ENCODE results near the gene GNS.
"Not testable (repeated sequence)": the region's sequence is repeated elsewhere in the genome, so short reads cannot be mapped to it uniquely, and the experiment has no call there.

GNS gene

DNA sequence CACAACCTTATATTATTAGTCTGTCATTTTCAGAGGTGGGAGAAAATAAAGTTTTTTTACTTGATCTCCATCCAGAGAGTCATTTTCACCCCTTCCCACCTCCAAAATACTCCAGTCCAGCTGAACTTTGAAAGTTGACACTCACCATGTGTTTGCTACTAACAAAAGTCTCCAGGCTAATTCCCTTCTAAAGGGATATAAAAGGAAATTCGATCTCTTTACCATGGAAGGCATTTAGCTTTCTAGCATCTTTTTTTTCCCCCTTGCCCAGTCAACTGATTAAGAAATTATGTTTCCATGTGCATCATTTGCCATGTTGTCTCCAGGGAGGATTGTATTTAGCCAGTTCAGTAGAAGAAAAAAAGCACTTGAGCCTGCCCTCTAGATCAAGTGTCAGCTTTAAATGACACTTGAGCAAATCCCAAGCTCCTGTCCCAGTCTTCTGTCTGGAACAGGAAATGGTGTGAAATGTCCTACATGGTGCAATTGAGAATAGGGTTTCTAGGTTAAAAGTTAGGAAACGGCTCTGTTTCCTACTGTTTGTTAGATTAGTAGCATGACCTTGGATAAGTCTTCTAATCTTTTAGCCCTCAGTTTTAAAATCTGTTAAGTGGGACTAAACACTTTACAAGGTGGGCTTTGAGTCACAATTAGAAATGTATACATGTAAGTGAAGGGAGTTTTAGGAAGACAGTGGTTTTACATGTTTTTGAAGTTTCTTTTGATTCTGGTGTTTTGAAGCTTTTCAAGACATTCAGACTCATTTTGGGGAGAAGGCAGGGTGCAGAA lies 67.2 kb downstream of the GNS start:
- H3K36me3 Mint-ChIP-seq, result peaks cover 34% of the 10 kb centered on the region
- no peaks in the 10 kb centered on the region for H3K27me3 Mint-ChIP-seq
- ATAC-seq (ENCODE audit: low read depth) (no peak), DNase-seq (ENCODE audit: low spot score in 2 of 2) (no peak)
- H3K9me3 Mint-ChIP-seq, result no peaks in the 10 kb centered on the region
- H3K4me3 Mint-ChIP-seq, result no peak overlapping the region
- peak overlapping the region; percentile 89 for H3K27ac Mint-ChIP-seq
- peaks cover 20% of the 10 kb centered on the region for H3K4me1 Mint-ChIP-seq

DNA sequence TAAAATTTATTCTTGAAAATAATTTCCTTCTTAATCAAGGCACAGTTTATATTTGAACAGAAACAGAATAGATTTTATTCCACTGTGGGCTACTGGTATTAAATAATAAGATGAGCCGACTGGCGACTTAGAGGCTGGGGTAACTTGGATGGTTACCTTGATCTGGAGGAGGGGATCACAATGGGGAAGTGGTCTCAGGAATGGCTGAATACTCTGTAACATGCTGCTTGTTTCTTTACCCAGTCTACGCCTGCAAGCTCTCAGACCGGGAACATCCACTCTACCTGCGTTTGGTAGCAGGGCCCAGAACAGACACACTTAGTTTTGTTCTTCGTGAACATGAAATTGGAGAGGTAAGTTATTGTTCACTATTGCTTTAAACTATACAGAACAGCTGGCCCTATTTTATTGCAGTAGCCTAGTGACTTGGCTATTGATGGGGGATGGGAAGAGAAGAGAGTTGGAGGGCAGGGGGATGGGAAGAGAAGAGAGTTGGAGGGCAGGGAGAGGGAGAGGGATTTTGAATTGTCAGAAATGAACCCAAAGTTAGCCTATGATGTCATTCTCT lies 67.9 kb downstream of the GNS start:
- Mint-ChIP-seq H3K4me1 (peaks cover 20% of the 10 kb centered on the region), H3K9me3 (no peaks in the 10 kb centered on the region), H3K27ac (peak overlapping the region; percentile 89), H3K27me3 (no peaks in the 10 kb centered on the region), H3K36me3 (peaks cover 36% of the 10 kb centered on the region), H3K4me3 (no peak overlapping the region)
- DNase-seq (ENCODE audit: low spot score in 2 of 2) (no peak), ATAC-seq (ENCODE audit: low read depth) (no peak)

DNA sequence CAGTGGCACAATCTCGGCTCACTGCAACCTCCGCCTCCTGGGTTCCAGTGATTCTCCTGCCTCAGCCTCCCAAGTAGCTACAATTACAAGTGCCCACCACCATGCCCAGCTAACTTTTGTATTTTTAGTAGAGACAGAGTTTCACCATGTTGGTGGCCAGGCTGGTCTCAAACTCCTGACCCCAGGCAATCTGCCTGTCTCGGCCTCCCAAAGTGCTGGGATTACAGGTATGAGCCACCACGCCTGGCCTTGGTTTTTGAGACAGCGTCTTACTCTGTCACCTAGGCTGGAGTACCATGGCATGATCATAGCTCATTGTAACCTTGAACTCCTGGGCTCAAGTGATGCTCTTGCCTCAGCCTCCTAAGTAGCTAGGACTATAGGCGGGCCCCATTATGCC lies 69.0 kb downstream of the GNS start:
- not testable (repeated sequence) for DNase-seq (ENCODE audit: low spot score in 2 of 2)
- peaks cover 14% of the 10 kb centered on the region for H3K4me1 Mint-ChIP-seq

DNA sequence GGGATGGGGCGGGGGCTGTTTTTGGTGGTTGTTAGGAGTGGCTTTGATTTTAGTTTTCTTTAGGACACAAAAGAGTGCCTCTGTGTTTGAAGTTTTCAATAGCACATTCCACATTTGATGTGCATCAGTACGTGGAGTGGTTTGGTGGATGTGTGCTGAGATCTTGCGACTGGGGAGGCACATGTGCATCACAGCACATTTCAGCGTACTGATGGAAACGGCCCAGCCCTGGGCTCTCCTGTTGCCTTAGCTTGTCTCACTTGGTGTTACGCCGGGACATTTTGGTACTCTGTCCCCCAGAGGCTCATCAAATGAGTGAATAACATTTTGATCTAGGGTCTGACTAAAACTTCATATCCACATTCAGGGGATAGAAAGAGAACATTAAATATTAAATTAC lies 70.5 kb downstream of the GNS start:
- H3K4me3 Mint-ChIP-seq, result no peak overlapping the region
- peak overlapping the region; percentile 35 for H3K27ac Mint-ChIP-seq
- peaks cover 8% of the 10 kb centered on the region for H3K4me1 Mint-ChIP-seq
- peaks cover 26% of the 10 kb centered on the region for H3K36me3 Mint-ChIP-seq
- ATAC-seq (ENCODE audit: low read depth) (no peak), DNase-seq (ENCODE audit: low spot score in 2 of 2) (no peak)
- no peaks in the 10 kb centered on the region for H3K9me3 Mint-ChIP-seq
- H3K27me3 Mint-ChIP-seq, result no peaks in the 10 kb centered on the region

More for the DNA sequence above, 69.0 kb downstream of the GNS start:
- H3K27ac Mint-ChIP-seq; H3K27me3 Mint-ChIP-seq; ATAC-seq (ENCODE audit: low read depth); H3K9me3 Mint-ChIP-seq; H3K4me3 Mint-ChIP-seq: not testable (repeated sequence)
- H3K36me3 Mint-ChIP-seq, result peaks cover 31% of the 10 kb centered on the region

DNA sequence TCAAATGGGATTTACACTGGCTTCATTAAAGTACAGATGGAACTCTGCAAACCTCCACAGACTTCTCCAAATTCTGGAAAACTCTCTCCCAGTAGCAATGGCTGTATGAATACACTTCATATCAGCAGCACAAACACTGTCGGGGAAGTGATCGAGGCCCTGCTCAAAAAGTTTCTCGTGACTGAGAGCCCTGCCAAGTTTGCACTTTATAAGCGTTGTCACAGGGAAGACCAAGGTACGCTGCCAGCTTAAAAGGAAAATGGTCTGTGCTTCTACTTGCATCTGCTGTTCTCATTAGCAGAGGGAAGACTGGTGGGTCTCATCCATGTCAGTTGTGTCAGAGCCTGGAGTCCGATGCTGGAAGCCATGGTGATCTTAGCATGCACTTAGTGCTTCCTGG lies 71.0 kb downstream of the GNS start:
- H3K4me3 Mint-ChIP-seq, result no peak overlapping the region
- peaks cover 12% of the 10 kb centered on the region for H3K4me1 Mint-ChIP-seq

DNA sequence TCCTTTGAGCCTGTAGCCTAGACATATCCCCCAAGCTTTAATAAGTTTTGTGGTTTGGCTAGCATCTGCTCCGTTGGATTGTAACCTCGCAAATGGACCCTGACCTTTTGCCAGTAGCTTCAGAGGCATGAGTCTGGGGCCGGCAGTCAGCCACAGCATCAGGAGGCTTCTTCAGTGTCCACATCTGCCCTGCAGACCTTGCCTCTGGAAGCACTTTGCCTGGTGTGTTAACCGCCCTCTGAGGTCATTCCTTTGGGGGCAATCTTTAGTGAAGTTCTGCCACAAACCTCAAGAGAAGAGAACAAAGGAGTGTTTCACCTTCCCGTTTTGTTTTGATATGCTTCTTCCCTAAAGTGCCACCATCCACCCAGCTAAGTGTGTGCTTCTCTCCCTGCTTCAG lies 71.4 kb downstream of the GNS start:
- H3K9me3 Mint-ChIP-seq, result no peaks in the 10 kb centered on the region
- H3K4me1 Mint-ChIP-seq, result peaks cover 16% of the 10 kb centered on the region
- H3K36me3 Mint-ChIP-seq, result peaks cover 23% of the 10 kb centered on the region
- DNase-seq (ENCODE audit: low spot score in 2 of 2), result no peak
- no peaks in the 10 kb centered on the region for H3K27me3 Mint-ChIP-seq
- peak overlapping the region; percentile 50 for H3K27ac Mint-ChIP-seq
- H3K4me3 Mint-ChIP-seq, result no peak overlapping the region
- no peak for ATAC-seq (ENCODE audit: low read depth)

More for the DNA sequence above, 71.0 kb downstream of the GNS start:
- H3K27me3 Mint-ChIP-seq, result no peaks in the 10 kb centered on the region
- DNase-seq (ENCODE audit: low spot score in 2 of 2) (no peak), ATAC-seq (ENCODE audit: low read depth) (no peak)
- no peaks in the 10 kb centered on the region for H3K9me3 Mint-ChIP-seq
- H3K36me3 Mint-ChIP-seq, result peaks cover 26% of the 10 kb centered on the region
- peak overlapping the region; percentile 35 for H3K27ac Mint-ChIP-seq

DNA sequence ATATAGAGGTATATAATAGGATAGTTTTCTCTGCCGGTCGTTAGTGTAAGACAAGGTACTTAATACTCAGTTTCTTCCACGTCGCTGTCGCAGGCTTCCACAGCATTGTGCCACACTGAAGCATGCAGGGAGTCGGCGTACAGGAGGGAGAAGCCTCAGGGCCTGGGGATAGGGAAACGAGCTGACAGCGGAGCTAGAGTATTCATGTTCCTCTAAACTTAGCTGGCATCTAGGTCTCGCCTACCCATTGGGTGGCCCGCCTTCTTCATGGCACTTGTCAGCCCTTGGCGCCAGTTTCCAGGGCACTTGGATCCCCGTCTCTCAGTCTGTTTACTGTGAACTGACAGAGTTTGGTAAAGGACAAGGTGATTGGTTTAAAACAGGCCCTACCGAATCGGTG lies 73.6 kb downstream of the GNS start:
- Mint-ChIP-seq H3K9me3 (no peaks in the 10 kb centered on the region), H3K27me3 (no peaks in the 10 kb centered on the region), H3K4me3 (no peak overlapping the region), H3K27ac (peak overlapping the region; percentile 53), H3K4me1 (peaks cover 25% of the 10 kb centered on the region), H3K36me3 (peaks cover 13% of the 10 kb centered on the region)
- no peak for DNase-seq (ENCODE audit: low spot score in 2 of 2)
- ATAC-seq (ENCODE audit: low read depth), result no peak

DNA sequence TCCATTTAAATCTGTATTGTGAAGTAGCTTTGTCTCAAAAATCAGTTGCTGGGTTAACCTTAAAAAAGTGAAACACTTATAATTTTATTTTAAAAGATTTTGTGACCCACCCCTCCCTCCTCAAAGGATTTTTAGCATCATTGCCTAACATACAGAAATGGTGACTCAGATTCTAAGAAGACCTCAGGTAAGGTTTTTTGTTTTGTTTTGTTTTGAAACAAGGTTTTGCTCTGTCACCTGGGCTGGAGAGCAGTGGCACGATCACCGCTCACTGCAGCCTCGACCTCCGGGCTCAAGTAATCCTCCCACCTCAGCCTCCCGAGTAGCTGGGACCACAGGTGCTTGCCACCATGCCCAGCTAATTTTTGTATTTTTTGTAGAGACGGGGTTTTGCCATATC lies 74.2 kb downstream of the GNS start:
- Mint-ChIP-seq H3K36me3 (peaks cover 13% of the 10 kb centered on the region), H3K27me3 (no peaks in the 10 kb centered on the region), H3K4me3 (no peak overlapping the region), H3K4me1 (peaks cover 25% of the 10 kb centered on the region), H3K27ac (peak overlapping the region; percentile 53), H3K9me3 (no peaks in the 10 kb centered on the region)
- ATAC-seq (ENCODE audit: low read depth) (no peak), DNase-seq (ENCODE audit: low spot score in 2 of 2) (no peak)

DNA sequence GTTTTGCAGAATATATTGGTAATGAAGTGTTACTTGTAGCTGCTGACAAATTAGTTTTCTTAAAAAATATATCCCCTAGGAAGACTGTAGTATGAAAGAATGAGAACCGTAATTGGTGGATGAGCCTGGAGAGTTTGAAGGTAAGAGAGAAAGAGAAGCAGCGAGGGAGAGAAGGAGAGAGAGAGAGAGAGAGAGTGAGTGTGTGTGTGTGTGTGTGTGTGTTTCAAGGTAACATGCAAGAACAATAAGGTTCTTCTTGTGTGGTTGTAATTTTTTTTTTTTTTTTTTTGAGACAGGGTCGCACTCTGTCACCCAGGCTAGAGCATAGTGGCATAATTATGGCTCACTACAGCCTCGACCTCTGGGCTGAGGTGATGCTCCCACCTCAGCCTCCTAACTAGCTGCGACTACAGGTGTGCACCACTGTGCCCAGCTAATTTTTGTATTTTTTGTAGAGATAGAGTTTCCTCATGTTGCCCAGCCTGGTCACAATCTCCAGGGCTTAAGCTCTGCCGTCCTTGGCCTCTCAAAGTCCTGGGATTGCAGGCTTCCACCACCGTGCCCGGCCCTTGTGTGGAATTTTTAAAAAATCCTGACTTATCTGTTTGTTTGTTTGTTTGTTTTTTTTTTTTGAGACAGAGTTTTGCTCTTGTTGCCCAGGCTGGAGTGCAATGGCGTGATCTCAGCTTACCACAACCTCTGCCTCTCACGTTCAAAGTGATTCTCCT lies 75.2 kb downstream of the GNS start:
- peaks cover 32% of the 10 kb centered on the region for H3K4me1 Mint-ChIP-seq
- no peak for ATAC-seq (ENCODE audit: low read depth)
- peak overlapping the region; percentile 78 for H3K27ac Mint-ChIP-seq
- no peak for DNase-seq (ENCODE audit: low spot score in 2 of 2)
- no peaks in the 10 kb centered on the region for H3K9me3 Mint-ChIP-seq
- H3K4me3 Mint-ChIP-seq, result no peak overlapping the region
- H3K36me3 Mint-ChIP-seq, result peaks cover 12% of the 10 kb centered on the region
- no peaks in the 10 kb centered on the region for H3K27me3 Mint-ChIP-seq

DNA sequence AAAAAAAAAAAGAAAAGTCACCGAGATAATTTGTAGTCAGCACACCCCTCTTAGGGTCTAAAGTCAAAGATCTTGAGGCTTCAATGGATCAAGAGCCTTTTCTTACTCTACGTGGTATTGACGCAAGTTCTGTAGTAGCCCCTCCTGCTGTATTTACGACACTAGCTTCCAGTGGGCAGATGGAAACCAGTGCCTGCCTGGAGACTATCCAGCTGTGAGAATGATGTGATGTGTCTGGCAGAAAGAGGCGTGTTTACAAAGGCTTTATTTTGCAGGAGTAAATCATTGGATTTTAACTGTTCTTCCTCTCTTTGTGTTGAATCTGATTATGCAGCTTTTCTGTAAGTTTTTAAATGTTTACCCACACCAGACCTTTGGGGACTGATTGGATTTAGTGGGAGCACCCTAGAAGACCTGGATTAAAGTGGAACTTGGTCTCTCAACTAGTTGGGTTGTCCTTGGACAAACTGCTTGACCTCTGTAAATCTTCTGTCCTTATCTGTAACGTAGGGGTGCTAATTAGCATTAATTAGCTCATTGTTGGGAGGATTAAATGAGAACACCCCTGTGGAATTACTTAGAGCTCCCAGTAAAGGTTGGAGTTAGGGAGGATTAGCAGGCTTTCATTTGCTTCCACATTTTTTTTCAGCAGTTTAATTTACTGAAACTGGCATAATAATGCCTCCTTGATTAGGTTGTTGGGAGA lies 76.5 kb downstream of the GNS start:
- Mint-ChIP-seq H3K27ac (peak overlapping the region; percentile 78), H3K9me3 (no peaks in the 10 kb centered on the region), H3K36me3 (peaks cover 10% of the 10 kb centered on the region), H3K4me3 (no peak overlapping the region), H3K27me3 (no peaks in the 10 kb centered on the region), H3K4me1 (peaks cover 37% of the 10 kb centered on the region)
- no peak for ATAC-seq (ENCODE audit: low read depth)
- DNase-seq (ENCODE audit: low spot score in 2 of 2), result no peak

DNA sequence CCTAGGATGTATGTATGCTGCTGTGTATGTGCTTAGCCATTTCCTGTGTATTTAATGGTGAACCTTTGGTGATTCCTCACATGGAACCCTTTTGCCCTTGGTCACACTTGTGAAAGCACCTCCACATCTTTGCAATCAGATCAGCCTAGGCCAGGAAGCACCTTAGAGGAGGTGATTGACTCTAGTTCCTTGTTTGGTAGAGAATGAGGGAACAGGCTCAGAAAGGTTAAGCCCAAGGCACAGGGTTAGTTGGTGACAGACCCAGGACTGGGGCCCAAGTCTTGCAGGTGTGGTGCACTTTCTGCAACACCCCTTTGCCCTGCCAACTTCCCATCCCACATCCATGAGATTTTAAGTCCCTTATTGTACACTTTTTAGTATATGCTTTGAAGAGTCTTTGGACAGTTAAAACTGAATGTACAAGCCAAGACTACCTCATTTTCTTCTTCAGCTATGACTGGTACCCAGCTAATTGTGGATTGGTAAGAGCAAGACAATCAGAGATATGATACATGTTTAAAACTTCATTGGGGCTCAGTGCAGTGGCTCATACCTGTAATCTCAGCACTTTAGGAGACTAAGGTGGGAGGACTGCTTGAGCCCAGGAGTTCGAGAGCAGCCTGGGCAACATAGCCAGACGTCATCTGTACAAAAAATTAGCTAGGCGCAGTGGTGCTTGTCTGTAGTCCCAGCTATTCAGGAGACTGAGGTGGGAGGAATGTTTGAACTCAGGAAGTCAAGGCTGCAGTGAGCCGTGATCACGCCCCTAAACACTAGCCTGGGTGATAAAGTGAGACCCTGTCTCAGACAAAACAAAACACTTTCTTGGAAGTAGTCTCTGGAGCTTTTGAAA lies 77.8 kb downstream of the GNS start:
- Mint-ChIP-seq H3K27ac (peak overlapping the region; percentile 93), H3K9me3 (no peaks in the 10 kb centered on the region), H3K4me3 (peak overlapping the region; percentile 54), H3K27me3 (no peaks in the 10 kb centered on the region), H3K4me1 (peaks cover 46% of the 10 kb centered on the region), H3K36me3 (peaks cover 7% of the 10 kb centered on the region)
- no peak for ATAC-seq (ENCODE audit: low read depth)
- DNase-seq (ENCODE audit: low spot score in 2 of 2), result no peak

DNA sequence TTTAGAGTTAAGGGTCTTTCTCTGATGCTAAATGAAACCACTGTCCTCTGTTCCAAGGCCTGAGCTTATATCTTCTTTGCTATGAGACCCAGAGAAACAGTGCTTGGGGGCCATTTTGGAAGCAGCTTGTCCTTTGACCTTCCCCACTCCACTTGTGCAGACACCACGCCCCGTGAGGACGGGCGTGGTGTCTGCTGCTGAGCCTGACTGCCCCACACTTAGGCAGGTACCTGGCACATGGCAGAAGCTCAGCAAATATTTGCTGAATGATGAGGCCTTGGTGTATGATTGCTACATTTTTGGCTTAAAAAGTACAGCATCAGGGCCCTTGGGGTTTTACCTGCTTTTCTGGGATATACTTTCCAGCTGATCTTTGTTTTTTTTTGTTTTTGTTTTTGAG lies 79.0 kb downstream of the GNS start:
- no peak for DNase-seq (ENCODE audit: low spot score in 2 of 2)

DNA sequence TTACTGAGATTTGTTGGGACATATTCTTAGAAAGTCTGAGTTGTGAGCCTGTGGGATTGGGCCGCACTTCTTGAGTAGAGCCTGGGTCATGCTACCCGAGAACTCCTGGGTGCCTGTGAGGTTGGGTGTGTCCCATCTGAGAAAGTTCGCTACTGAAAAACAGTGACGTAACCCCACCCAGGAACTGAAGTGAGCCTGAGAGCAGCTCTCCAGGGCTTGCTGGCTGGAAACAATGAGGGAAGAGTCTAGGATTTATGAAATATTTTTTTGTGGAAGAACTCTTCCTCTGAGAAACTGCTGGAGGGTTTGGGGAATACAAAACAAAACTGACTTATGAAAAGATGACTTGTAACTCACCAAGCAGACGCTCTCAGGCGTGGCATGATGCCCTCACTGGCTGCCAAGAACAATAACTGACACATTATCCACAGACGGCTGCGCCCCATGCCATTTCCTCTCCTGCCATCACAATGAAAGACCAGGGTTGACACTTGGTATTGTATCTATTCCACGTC lies 79.7 kb downstream of the GNS start:
- Mint-ChIP-seq H3K4me1 (peaks cover 54% of the 10 kb centered on the region), H3K36me3 (peaks cover 6% of the 10 kb centered on the region), H3K9me3 (no peaks in the 10 kb centered on the region), H3K27me3 (no peaks in the 10 kb centered on the region), H3K27ac (peak overlapping the region; percentile 93), H3K4me3 (peak overlapping the region; percentile 66)
- ATAC-seq (ENCODE audit: low read depth), result peak; percentile 79
- peak; percentile 25 to 41 for DNase-seq (ENCODE audit: low spot score in 2 of 2)

More for the DNA sequence above, 79.0 kb downstream of the GNS start:
- Mint-ChIP-seq H3K27ac (peak overlapping the region; percentile 93), H3K36me3 (peaks cover 7% of the 10 kb centered on the region), H3K4me3 (peak overlapping the region; percentile 66), H3K4me1 (peaks cover 51% of the 10 kb centered on the region), H3K9me3 (no peaks in the 10 kb centered on the region), H3K27me3 (no peaks in the 10 kb centered on the region)
- ATAC-seq (ENCODE audit: low read depth), result no peak
